Measurements from ENCODE around the gene UNC5A.

UNC5A gene

GRCh38 chr5:176874198-176874780 is 63.9 kb downstream of the UNC5A start:
- TF ChIP-seq ZNF274 (IDR thresholded peaks at IDR 0.05; ENCODE audit: low read depth, low read length) (no peak), SUZ12 (IDR thresholded peaks at IDR 0.05; ENCODE audit: extremely low read depth, insufficient read depth, insufficient read length) (no peak), YY1 (IDR thresholded peaks at IDR 0.05; ENCODE audit: insufficient read depth, insufficient read length) (no peak)
- Histone ChIP-seq H3K27me3 (ENCODE audit: insufficient read depth, insufficient read length) (peaks cover 7% of the 10 kb centered on the region), H3K9me3 (ENCODE audit: insufficient read depth, low read length) (no peaks in the 10 kb centered on the region), H3K4me3 (ENCODE audit: insufficient read length, low read depth) (no peak overlapping the region), H3K4me1 (ENCODE audit: insufficient read depth, insufficient read length) (peaks cover 18% of the 10 kb centered on the region), H3K9ac (ENCODE audit: insufficient read length, low read depth) (no peak overlapping the region), H3K36me3 (ENCODE audit: insufficient read depth, insufficient read length, low read length) (no peaks in the 10 kb centered on the region)
- no peak for DNase-seq (ENCODE audit: low read depth, low spot score)

DNA sequence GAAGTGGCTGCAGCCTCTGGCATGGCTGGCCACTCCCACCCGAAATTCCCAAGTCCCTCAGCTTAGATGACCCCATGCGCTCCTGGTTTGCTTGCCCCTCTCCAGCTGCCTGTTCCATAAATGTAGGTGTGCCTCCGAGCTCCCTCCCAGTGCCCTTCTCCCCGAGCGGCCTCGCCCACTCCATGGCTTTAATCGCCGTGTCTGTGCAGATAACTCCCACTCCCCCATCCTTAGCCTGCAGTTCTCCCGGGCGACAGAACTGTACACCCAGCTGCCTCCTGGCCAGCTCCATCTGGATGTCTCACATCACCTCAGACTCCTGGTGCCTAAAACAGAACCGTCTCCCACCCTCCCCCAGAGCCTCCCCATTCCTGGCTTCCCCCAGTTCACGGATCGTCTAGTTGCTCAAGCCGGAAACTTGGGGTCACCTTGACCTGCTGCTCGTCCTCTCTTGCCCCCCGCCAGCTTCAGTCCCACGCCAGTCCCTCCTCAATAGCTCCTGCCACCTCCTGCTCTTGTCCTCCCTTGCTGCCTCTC is 64.7 kb downstream of the UNC5A start:
- no peak overlapping the region for H3K9ac ChIP-seq (ENCODE audit: insufficient read length, low read depth)
- H3K27me3 ChIP-seq (ENCODE audit: insufficient read depth, insufficient read length), result peaks cover 7% of the 10 kb centered on the region
- DNase-seq (ENCODE audit: low read depth, low spot score), result no peak
- no peaks in the 10 kb centered on the region for H3K36me3 ChIP-seq (ENCODE audit: insufficient read depth, insufficient read length, low read length)
- TF ChIP-seq YY1 (IDR thresholded peaks at IDR 0.05; ENCODE audit: insufficient read depth, insufficient read length), result no peak
- TF ChIP-seq ZNF274 (IDR thresholded peaks at IDR 0.05; ENCODE audit: low read depth, low read length), result no peak
- no peak for TF ChIP-seq SUZ12 (IDR thresholded peaks at IDR 0.05; ENCODE audit: extremely low read depth, insufficient read depth, insufficient read length)
- H3K4me3 ChIP-seq (ENCODE audit: insufficient read length, low read depth), result no peak overlapping the region
- peaks cover 14% of the 10 kb centered on the region for H3K4me1 ChIP-seq (ENCODE audit: insufficient read depth, insufficient read length)
- H3K9me3 ChIP-seq (ENCODE audit: insufficient read depth, low read length), result no peaks in the 10 kb centered on the region

DNA sequence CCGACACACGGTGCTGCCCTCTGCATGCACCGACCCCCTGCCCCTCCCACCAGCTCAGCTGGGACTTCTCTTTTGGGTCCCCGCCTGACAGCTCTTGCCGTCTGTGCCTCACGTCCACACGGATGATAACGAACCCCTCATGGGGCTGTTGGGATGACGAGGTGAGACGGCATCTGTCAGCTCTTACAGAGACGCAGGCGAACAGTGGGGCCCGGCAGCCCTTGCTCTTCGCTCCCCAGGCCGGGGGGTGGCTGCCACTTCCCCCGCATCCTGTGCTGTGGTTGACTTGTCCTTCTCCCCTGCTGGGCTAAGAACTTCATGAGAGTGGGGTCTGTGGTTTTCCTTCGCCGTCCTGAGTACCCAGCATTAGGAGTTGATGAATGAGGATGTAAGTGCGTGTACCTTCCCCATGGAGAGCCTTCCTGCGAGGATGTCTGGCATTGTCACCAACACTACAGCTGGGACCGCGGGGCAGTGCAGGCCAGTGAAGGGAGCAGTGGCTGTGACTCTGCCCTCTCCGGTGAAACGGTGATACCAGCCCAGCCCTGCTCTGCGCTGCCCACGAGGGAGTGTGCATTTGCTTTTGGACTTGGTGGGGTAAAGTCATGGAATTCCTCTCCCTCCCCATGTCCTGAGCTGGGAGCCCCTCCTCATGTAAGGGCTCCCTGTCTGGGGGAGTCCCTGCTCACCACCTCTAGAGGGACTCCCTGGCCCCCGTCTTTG is 65.6 kb downstream of the UNC5A start:
- TF ChIP-seq YY1 (IDR thresholded peaks at IDR 0.05; ENCODE audit: insufficient read depth, insufficient read length), result no peak
- no peak for TF ChIP-seq SUZ12 (IDR thresholded peaks at IDR 0.05; ENCODE audit: extremely low read depth, insufficient read depth, insufficient read length)
- no peak for TF ChIP-seq ZNF274 (IDR thresholded peaks at IDR 0.05; ENCODE audit: low read depth, low read length)
- peaks cover 11% of the 10 kb centered on the region for H3K4me1 ChIP-seq (ENCODE audit: insufficient read depth, insufficient read length)
- no peak for DNase-seq (ENCODE audit: low read depth, low spot score)
- no peaks in the 10 kb centered on the region for H3K9me3 ChIP-seq (ENCODE audit: insufficient read depth, low read length)
- H3K36me3 ChIP-seq (ENCODE audit: insufficient read depth, insufficient read length, low read length), result no peaks in the 10 kb centered on the region
- no peak overlapping the region for H3K9ac ChIP-seq (ENCODE audit: insufficient read length, low read depth)
- peaks cover 7% of the 10 kb centered on the region for H3K27me3 ChIP-seq (ENCODE audit: insufficient read depth, insufficient read length)
- H3K4me3 ChIP-seq (ENCODE audit: insufficient read length, low read depth), result no peak overlapping the region

- no peak for TF ChIP-seq ZNF274 (IDR thresholded peaks at IDR 0.05; ENCODE audit: low read depth, low read length)
- TF ChIP-seq YY1 (IDR thresholded peaks at IDR 0.05; ENCODE audit: insufficient read depth, insufficient read length), result no peak
- TF ChIP-seq SUZ12 (IDR thresholded peaks at IDR 0.05; ENCODE audit: extremely low read depth, insufficient read depth, insufficient read length), result no peak
- Histone ChIP-seq H3K27me3 (ENCODE audit: insufficient read depth, insufficient read length) (peaks cover 7% of the 10 kb centered on the region), H3K9me3 (ENCODE audit: insufficient read depth, low read length) (no peaks in the 10 kb centered on the region), H3K36me3 (ENCODE audit: insufficient read depth, insufficient read length, low read length) (no peaks in the 10 kb centered on the region), H3K9ac (ENCODE audit: insufficient read length, low read depth) (no peak overlapping the region), H3K4me3 (ENCODE audit: insufficient read length, low read depth) (no peak overlapping the region), H3K4me1 (ENCODE audit: insufficient read depth, insufficient read length) (peaks cover 11% of the 10 kb centered on the region)
- DNase-seq (ENCODE audit: low read depth, low spot score), result no peak
Observed at GRCh38 chr5:176876506-176877431, 66.4 kb downstream of the UNC5A start.

- DNase-seq (ENCODE audit: low read depth, low spot score), result no peak
- TF ChIP-seq YY1 (IDR thresholded peaks at IDR 0.05; ENCODE audit: insufficient read depth, insufficient read length), result no peak
- TF ChIP-seq ZNF274 (IDR thresholded peaks at IDR 0.05; ENCODE audit: low read depth, low read length), result no peak
- TF ChIP-seq SUZ12 (IDR thresholded peaks at IDR 0.05; ENCODE audit: extremely low read depth, insufficient read depth, insufficient read length), result no peak
- Histone ChIP-seq H3K9ac (ENCODE audit: insufficient read length, low read depth) (no peak overlapping the region), H3K27me3 (ENCODE audit: insufficient read depth, insufficient read length) (peaks cover 7% of the 10 kb centered on the region), H3K4me3 (ENCODE audit: insufficient read length, low read depth) (no peak overlapping the region), H3K36me3 (ENCODE audit: insufficient read depth, insufficient read length, low read length) (no peaks in the 10 kb centered on the region), H3K4me1 (ENCODE audit: insufficient read depth, insufficient read length) (peaks cover 11% of the 10 kb centered on the region), H3K9me3 (ENCODE audit: insufficient read depth, low read length) (no peaks in the 10 kb centered on the region)
Observed at GRCh38 chr5:176877793-176878331, 67.5 kb downstream of the UNC5A start.

GRCh38 chr5:176878463-176878862 is 68.1 kb downstream of the UNC5A start:
- Histone ChIP-seq H3K27me3 (ENCODE audit: insufficient read depth, insufficient read length) (peaks cover 7% of the 10 kb centered on the region), H3K9ac (ENCODE audit: insufficient read length, low read depth) (no peak overlapping the region), H3K9me3 (ENCODE audit: insufficient read depth, low read length) (no peaks in the 10 kb centered on the region), H3K4me1 (ENCODE audit: insufficient read depth, insufficient read length) (peaks cover 11% of the 10 kb centered on the region), H3K36me3 (ENCODE audit: insufficient read depth, insufficient read length, low read length) (no peaks in the 10 kb centered on the region), H3K4me3 (ENCODE audit: insufficient read length, low read depth) (no peak overlapping the region)
- TF ChIP-seq ZNF274 (IDR thresholded peaks at IDR 0.05; ENCODE audit: low read depth, low read length), result no peak
- TF ChIP-seq YY1 (IDR thresholded peaks at IDR 0.05; ENCODE audit: insufficient read depth, insufficient read length), result no peak
- TF ChIP-seq SUZ12 (IDR thresholded peaks at IDR 0.05; ENCODE audit: extremely low read depth, insufficient read depth, insufficient read length), result no peak
- DNase-seq (ENCODE audit: low read depth, low spot score), result no peak
